ENCODE results near the gene ITPKB.

DNA sequence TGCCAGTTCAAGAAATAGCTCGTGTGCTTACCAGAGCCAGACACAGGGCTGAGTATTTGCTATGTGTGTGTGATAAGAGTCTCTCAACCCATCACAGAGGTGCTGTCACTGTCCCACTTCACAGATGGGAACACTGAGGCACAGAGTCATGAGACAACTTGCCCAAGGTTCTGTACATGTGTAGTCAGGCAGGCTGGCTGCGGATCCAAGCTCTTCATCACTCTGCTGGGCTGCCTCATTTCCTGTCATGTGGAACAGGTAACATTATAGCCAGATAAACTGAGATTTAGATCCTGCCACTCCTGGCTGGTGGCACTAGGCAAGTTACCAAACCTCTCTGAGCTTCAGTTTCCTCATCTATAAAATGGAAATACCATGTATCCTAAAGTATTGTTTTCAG lies 77.8 kb downstream of the ITPKB start:
- TF ChIP-seq SPI1 (IDR thresholded peaks at IDR 0.05; ENCODE audit: borderline replicate concordance, low read depth) = no peak
- TF ChIP-seq, protein P1, sequence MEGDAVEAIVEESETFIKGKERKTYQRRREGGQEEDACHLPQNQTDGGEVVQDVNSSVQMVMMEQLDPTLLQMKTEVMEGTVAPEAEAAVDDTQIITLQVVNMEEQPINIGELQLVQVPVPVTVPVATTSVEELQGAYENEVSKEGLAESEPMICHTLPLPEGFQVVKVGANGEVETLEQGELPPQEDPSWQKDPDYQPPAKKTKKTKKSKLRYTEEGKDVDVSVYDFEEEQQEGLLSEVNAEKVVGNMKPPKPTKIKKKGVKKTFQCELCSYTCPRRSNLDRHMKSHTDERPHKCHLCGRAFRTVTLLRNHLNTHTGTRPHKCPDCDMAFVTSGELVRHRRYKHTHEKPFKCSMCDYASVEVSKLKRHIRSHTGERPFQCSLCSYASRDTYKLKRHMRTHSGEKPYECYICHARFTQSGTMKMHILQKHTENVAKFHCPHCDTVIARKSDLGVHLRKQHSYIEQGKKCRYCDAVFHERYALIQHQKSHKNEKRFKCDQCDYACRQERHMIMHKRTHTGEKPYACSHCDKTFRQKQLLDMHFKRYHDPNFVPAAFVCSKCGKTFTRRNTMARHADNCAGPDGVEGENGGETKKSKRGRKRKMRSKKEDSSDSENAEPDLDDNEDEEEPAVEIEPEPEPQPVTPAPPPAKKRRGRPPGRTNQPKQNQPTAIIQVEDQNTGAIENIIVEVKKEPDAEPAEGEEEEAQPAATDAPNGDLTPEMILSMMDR (IDR thresholded peaks at IDR 0.05; ENCODE audit: insufficient read depth, low read length) = no peak
- TF ChIP-seq POLR2AphosphoS5 (IDR thresholded peaks at IDR 0.05; ENCODE audit: low read depth) = no peak
- TF ChIP-seq, protein P2, sequence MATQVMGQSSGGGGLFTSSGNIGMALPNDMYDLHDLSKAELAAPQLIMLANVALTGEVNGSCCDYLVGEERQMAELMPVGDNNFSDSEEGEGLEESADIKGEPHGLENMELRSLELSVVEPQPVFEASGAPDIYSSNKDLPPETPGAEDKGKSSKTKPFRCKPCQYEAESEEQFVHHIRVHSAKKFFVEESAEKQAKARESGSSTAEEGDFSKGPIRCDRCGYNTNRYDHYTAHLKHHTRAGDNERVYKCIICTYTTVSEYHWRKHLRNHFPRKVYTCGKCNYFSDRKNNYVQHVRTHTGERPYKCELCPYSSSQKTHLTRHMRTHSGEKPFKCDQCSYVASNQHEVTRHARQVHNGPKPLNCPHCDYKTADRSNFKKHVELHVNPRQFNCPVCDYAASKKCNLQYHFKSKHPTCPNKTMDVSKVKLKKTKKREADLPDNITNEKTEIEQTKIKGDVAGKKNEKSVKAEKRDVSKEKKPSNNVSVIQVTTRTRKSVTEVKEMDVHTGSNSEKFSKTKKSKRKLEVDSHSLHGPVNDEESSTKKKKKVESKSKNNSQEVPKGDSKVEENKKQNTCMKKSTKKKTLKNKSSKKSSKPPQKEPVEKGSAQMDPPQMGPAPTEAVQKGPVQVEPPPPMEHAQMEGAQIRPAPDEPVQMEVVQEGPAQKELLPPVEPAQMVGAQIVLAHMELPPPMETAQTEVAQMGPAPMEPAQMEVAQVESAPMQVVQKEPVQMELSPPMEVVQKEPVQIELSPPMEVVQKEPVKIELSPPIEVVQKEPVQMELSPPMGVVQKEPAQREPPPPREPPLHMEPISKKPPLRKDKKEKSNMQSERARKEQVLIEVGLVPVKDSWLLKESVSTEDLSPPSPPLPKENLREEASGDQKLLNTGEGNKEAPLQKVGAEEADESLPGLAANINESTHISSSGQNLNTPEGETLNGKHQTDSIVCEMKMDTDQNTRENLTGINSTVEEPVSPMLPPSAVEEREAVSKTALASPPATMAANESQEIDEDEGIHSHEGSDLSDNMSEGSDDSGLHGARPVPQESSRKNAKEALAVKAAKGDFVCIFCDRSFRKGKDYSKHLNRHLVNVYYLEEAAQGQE (IDR thresholded peaks at IDR 0.05; ENCODE audit: insufficient replicate concordance, low read depth) = no peak
